Stimulated activated CD8-positive, alpha-beta memory T cell treated with anti-CD3 and anti-CD28 coated beads, Interleukin-7, amount 100 ng/mL, for 24 hours (primary cell): ENCODE measurements around the gene HES4.

Source experiments
- DNase-seq: peaks from one replicate; pipeline ENCODE4 v3.0.0-alpha.2; 2020; ENCODE audit warnings: low read depth

HES4 gene

GRCh38 chr1:965526-966134, 34.3 kb downstream of the HES4 start:
- DNase-seq = no peak

- DNase-seq = no peak
These were observed 35.0 kb downstream of the HES4 start for GRCh38 chr1:964691-965525.

- no peak for DNase-seq
These were observed 36.0 kb downstream of the HES4 start for GRCh38 chr1:963746-964525.

GRCh38 chr1:963301-963651, 36.6 kb downstream of the HES4 start:
- DNase-seq = no peak

- no peak for DNase-seq
These were observed 37.3 kb downstream of the HES4 start for GRCh38 chr1:962381-963300.

- no peak for DNase-seq
These were observed 38.7 kb downstream of the HES4 start for GRCh38 chr1:961132-961669.

GRCh38 chr1:960363-961131, 39.4 kb downstream of the HES4 start, which contains the start of gene KLHL17:
TSS of gene KLHL17 (plus strand) at chr1:960584. CDS start at chr1:960694, 110 bp downstream.
- peak; percentile 50 for DNase-seq

GRCh38 chr1:959731-960362, 40.0 kb downstream of the HES4 start:
- DNase-seq = no peak

- peak; percentile 94 for DNase-seq
These were observed 40.8 kb downstream of the HES4 start, which contains the start of gene NOC2L for GRCh38 chr1:958823-959730. TSS of gene NOC2L (minus strand) at chr1:959256. CDS start at chr1:959240, 16 bp downstream.

- DNase-seq = no peak
These were observed 43.3 kb downstream of the HES4 start for GRCh38 chr1:956636-957035.

- DNase-seq = no peak
These were observed 44.4 kb downstream of the HES4 start for GRCh38 chr1:955474-955873.

- no peak for DNase-seq
These were observed 45.0 kb downstream of the HES4 start for GRCh38 chr1:954927-955326.

GRCh38 chr1:953524-954320, 46.2 kb downstream of the HES4 start:
- no peak for DNase-seq

- no peak for DNase-seq
These were observed 47.3 kb downstream of the HES4 start for GRCh38 chr1:952603-953002.

GRCh38 chr1:952201-952600, 47.7 kb downstream of the HES4 start:
- no peak for DNase-seq

- no peak for DNase-seq
These were observed 48.5 kb downstream of the HES4 start for GRCh38 chr1:951364-951763.

GRCh38 chr1:950881-951280, 49.0 kb downstream of the HES4 start:
- no peak for DNase-seq

- DNase-seq = no peak
These were observed 49.6 kb downstream of the HES4 start for GRCh38 chr1:950268-950667.
